HG03196 (cell line): Measurements from ENCODE around the gene TMEM51.
"Not testable (repeated sequence)": the region's sequence is repeated elsewhere in the genome, so short reads cannot be mapped to it uniquely, and the experiment has no call there.

Source experiments
- ATAC-seq: cut with Tn5 transposase; IDR thresholded peaks from one replicate; pipeline ENCODE4 v1.9.1; 2021; ENCODE audit not compliant: unreplicated experiment

Gene TMEM51

GRCh38 chr1:15153842-15154479 lies 414 bp downstream of the TMEM51 start:
- ATAC-seq: no peak

GRCh38 chr1:15154480-15155036 lies 1.0 kb downstream of the TMEM51 start:
- no peak for ATAC-seq

GRCh38 chr1:15155191-15155590 lies 1.6 kb downstream of the TMEM51 start:
- no peak for ATAC-seq

GRCh38 chr1:15155888-15156741 lies 2.6 kb downstream of the TMEM51 start:
- ATAC-seq: no peak

GRCh38 chr1:15156807-15157380 lies 3.3 kb downstream of the TMEM51 start:
- no peak for ATAC-seq

- ATAC-seq: no peak
Observed at GRCh38 chr1:15157524-15158399, 4.2 kb downstream of the TMEM51 start.

GRCh38 chr1:15158506-15159165 lies 5.1 kb downstream of the TMEM51 start:
- ATAC-seq: no peak

- ATAC-seq: no peak
Observed at GRCh38 chr1:15159166-15159555, 5.6 kb downstream of the TMEM51 start.

GRCh38 chr1:15160626-15161025 lies 7.1 kb downstream of the TMEM51 start:
- no peak for ATAC-seq

GRCh38 chr1:15167386-15167785 lies 13.8 kb downstream of the TMEM51 start:
- no peak for ATAC-seq

GRCh38 chr1:15168479-15168878 lies 14.9 kb downstream of the TMEM51 start:
- no peak for ATAC-seq

GRCh38 chr1:15170071-15170470 lies 16.5 kb downstream of the TMEM51 start:
- no peak for ATAC-seq

GRCh38 chr1:15171271-15171908 lies 17.8 kb downstream of the TMEM51 start:
- ATAC-seq: no peak

- no peak for ATAC-seq
Observed at GRCh38 chr1:15172405-15173259, 19.1 kb downstream of the TMEM51 start.

- ATAC-seq: no peak
Observed at GRCh38 chr1:15173863-15174614, 20.5 kb downstream of the TMEM51 start.

- ATAC-seq: no peak
Observed at GRCh38 chr1:15174615-15174983, 21.1 kb downstream of the TMEM51 start.

GRCh38 chr1:15175324-15176094 lies 22.0 kb downstream of the TMEM51 start:
- not testable (repeated sequence) for ATAC-seq
